Measurements from ENCODE around the gene RCE1.
A peak's percentile ranks its signal among the peaks of the same experiment; 100 is the strongest.

RCE1 gene

GRCh38 chr11:66856496-66857233, 13.4 kb downstream of the RCE1 start, which contains the start of gene LRFN4:
TSS of gene LRFN4 (plus strand) at chr11:66857064. CDS start at chr11:66857745, 681 bp downstream.
- peak in 1 of 3 experiments; percentile 66 for DNase-seq (ENCODE audit: low read depth in 2 of 3, low spot score in 2 of 3)

GRCh38 chr11:66857234-66857926, 14.1 kb downstream of the RCE1 start:
- no peak for DNase-seq (ENCODE audit: low read depth in 2 of 3, low spot score in 2 of 3)

- no peak for DNase-seq (ENCODE audit: low read depth in 2 of 3, low spot score in 2 of 3)
Measured at GRCh38 chr11:66857927-66858185, 14.6 kb downstream of the RCE1 start.

- DNase-seq (ENCODE audit: low read depth in 2 of 3, low spot score in 2 of 3) = no peak
Measured at GRCh38 chr11:66858186-66858938, 15.1 kb downstream of the RCE1 start.

GRCh38 chr11:66858939-66859685, 15.9 kb downstream of the RCE1 start:
- no peak for DNase-seq (ENCODE audit: low read depth in 2 of 3, low spot score in 2 of 3)

GRCh38 chr11:66859686-66860448, 16.6 kb downstream of the RCE1 start:
- DNase-seq (ENCODE audit: low read depth in 2 of 3, low spot score in 2 of 3) = no peak

GRCh38 chr11:66860449-66860831, 17.2 kb downstream of the RCE1 start:
- no peak for DNase-seq (ENCODE audit: low read depth in 2 of 3, low spot score in 2 of 3)

GRCh38 chr11:66861038-66861773, 18.0 kb downstream of the RCE1 start:
- DNase-seq (ENCODE audit: low read depth in 2 of 3, low spot score in 2 of 3) = no peak

GRCh38 chr11:66861774-66862558, 18.7 kb downstream of the RCE1 start:
- no peak for DNase-seq (ENCODE audit: low read depth in 2 of 3, low spot score in 2 of 3)

GRCh38 chr11:66862559-66863037, 19.4 kb downstream of the RCE1 start:
- no peak for DNase-seq (ENCODE audit: low read depth in 2 of 3, low spot score in 2 of 3)

- DNase-seq (ENCODE audit: low read depth in 2 of 3, low spot score in 2 of 3) = no peak
Measured at GRCh38 chr11:66863428-66864125, 20.3 kb downstream of the RCE1 start.

- DNase-seq (ENCODE audit: low read depth in 2 of 3, low spot score in 2 of 3) = no peak
Measured at GRCh38 chr11:66864172-66864901, 21.1 kb downstream of the RCE1 start.

- DNase-seq (ENCODE audit: low read depth in 2 of 3, low spot score in 2 of 3) = no peak
Measured at GRCh38 chr11:66864924-66865697, 21.9 kb downstream of the RCE1 start.

GRCh38 chr11:66866007-66866406, 22.8 kb downstream of the RCE1 start:
- no peak for DNase-seq (ENCODE audit: low read depth in 2 of 3, low spot score in 2 of 3)

GRCh38 chr11:66866511-66866986, 23.3 kb downstream of the RCE1 start:
- DNase-seq (ENCODE audit: low read depth in 2 of 3, low spot score in 2 of 3) = no peak

- DNase-seq (ENCODE audit: low read depth in 2 of 3, low spot score in 2 of 3) = no peak
Measured at GRCh38 chr11:66867425-66868040, 24.3 kb downstream of the RCE1 start.
